Left ventricle myocardium inferior (tissue), 1 donor: ENCODE results near the gene TMCC1. TPM values are rescaled to one million over a fixed set of nuclear protein-coding genes. Genes with fewer than 3 reads are reported as not detected.

Experiments used
- DNase-seq: peaks from one replicate; pipeline ENCODE4 v3.0.0-alpha.2; 2020
- H3K27ac ChIP-seq: fragments of 200-600 bp; replicated peaks from 2 replicates; pipeline ENCODE4 v1.8.0; 2021
- H3K27me3 ChIP-seq: fragments of 200-600 bp; 2 replicates; pipeline ENCODE4 v1.8.0; 2021; ENCODE audit warnings: low read depth
- H3K36me3 ChIP-seq: fragments of 200-600 bp; 2 replicates; pipeline ENCODE4 v1.8.0; 2021
- H3K4me1 ChIP-seq: fragments of 200-600 bp; 2 replicates; pipeline ENCODE4 v1.8.0; 2021
- H3K4me3 ChIP-seq: fragments of 200-600 bp; 2 replicates; pipeline ENCODE4 v1.8.0; 2021; ENCODE audit warnings: mild to moderate bottlenecking, moderate library complexity
- H3K9me3 ChIP-seq: fragments of 200-600 bp; replicated peaks from 2 replicates; pipeline ENCODE4 v1.8.0; 2021
- intact Hi-C: fragments of 100-400 bp; cut with micrococcal nuclease; formaldehyde crosslinking; loops from one replicate; pipeline ENCODE4 v1.11.0; 2022
- total RNA-seq: library from RNA; stranded (reverse); fragmentation: NEBNext Ultra II Directional; extraction: Animal tissue kit (Norgen Biotek cat#: 25700); gene quantifications from one replicate; pipeline ENCODE4 v1.2.1, GENCODE V29; 2021
- TF ChIP-seq, protein P1 (sequence below): fragments of 200-600 bp; IDR thresholded peaks from 2 replicates; pipeline ENCODE4 v1.8.0; 2021; ENCODE audit warnings: antibody characterized with exemption, mild to moderate bottlenecking, borderline replicate concordance
- donor health status: DM: no; HTN: yes; CAD: no; lungs with severe emphysema.

Gene TMCC1
- total RNA-seq, 1 donor from 2014 or later, result 28.3 TPM

GRCh38 chr3:129598484-129598883 is 295.0 kb downstream of the TMCC1 start:
- Histone ChIP-seq H3K4me1 (peaks cover 98% of the 10 kb centered on the region), H3K4me3 (peak overlapping the region; percentile 82), H3K36me3 (no peaks in the 10 kb centered on the region), H3K27me3 (no peaks in the 10 kb centered on the region), H3K9me3 (no peaks in the 10 kb centered on the region), H3K27ac (peak overlapping the region; percentile 96)
- intact Hi-C loops, result no loop called here
- DNase-seq, result no peak
- TF ChIP-seq, protein P1, sequence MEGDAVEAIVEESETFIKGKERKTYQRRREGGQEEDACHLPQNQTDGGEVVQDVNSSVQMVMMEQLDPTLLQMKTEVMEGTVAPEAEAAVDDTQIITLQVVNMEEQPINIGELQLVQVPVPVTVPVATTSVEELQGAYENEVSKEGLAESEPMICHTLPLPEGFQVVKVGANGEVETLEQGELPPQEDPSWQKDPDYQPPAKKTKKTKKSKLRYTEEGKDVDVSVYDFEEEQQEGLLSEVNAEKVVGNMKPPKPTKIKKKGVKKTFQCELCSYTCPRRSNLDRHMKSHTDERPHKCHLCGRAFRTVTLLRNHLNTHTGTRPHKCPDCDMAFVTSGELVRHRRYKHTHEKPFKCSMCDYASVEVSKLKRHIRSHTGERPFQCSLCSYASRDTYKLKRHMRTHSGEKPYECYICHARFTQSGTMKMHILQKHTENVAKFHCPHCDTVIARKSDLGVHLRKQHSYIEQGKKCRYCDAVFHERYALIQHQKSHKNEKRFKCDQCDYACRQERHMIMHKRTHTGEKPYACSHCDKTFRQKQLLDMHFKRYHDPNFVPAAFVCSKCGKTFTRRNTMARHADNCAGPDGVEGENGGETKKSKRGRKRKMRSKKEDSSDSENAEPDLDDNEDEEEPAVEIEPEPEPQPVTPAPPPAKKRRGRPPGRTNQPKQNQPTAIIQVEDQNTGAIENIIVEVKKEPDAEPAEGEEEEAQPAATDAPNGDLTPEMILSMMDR, result no peak

GRCh38 chr3:129598000-129598381 is 295.5 kb downstream of the TMCC1 start:
- Histone ChIP-seq H3K4me3 (peak overlapping the region; percentile 82), H3K4me1 (peaks cover 98% of the 10 kb centered on the region)

More at GRCh38 chr3:129598000-129598381, 295.5 kb downstream of the TMCC1 start:
- Histone ChIP-seq H3K36me3 (no peaks in the 10 kb centered on the region), H3K27ac (peak overlapping the region; percentile 96), H3K9me3 (no peaks in the 10 kb centered on the region), H3K27me3 (no peaks in the 10 kb centered on the region)
- DNase-seq, result no peak
- TF ChIP-seq, protein P1, result no peak
- intact Hi-C loops, result no loop called here

Other genes with a start within 250 kb of the TMCC1 start
- not detected for gene TRH, start 81.0 kb upstream of the TMCC1 start, total RNA-seq
- not detected for gene ALG1L2, start 188.1 kb upstream of the TMCC1 start, total RNA-seq